SK-N-SH (cell line): ENCODE data around the gene EFS. TPM values are rescaled to one million over a fixed set of nuclear protein-coding genes. Genes with fewer than 3 reads are reported as not detected.

Experiments
- CTCF ChIA-PET: fragments of 300-600, 350-600 bp; formaldehyde crosslinking; extraction: SDS; loops from one replicate; lab custom pipeline; 2021; lab: Yijun Ruan, JAX
- POLR2A ChIA-PET: fragments of 350-600 bp; sonication (Branson Sonifier 250); formaldehyde crosslinking; extraction: SDS; loops from one replicate; lab custom pipeline; 2020; ENCODE audit warnings: antibody characterized with exemption, inconsistent platforms; lab: Yijun Ruan, JAX
- DNase-seq: peaks from one replicate; pipeline ENCODE4 v3.0.0; 2012
- H2AFZ ChIP-seq: fragments of 200-600 bp; sonication (generic); 2 replicates; pipeline ENCODE4 v1.8.1; 2016; ENCODE audit warnings: antibody characterized with exemption, mild to moderate bottlenecking, low read depth
- H3F3A ChIP-seq: fragments of 200-600 bp; sonication (generic); replicated peaks from 2 replicates; pipeline ENCODE3; 2016; ENCODE audit warnings: antibody characterized with exemption, mild to moderate bottlenecking; ENCODE audit not compliant: insufficient read depth
- H3K27ac ChIP-seq, 2 experiments: fragments of 200-500 bp in 1 of 2; fragments of 200-600 bp in 1 of 2; sonication (Bioruptor generic) in 1 of 2; sonication (generic), shearing (Covaris generic) in 1 of 2; 2 replicates each; pipeline versions ENCODE4 v1.5.1 to v1.6.1; 2014 to 2016; ENCODE audit warnings: low read depth in 2 of 2, inconsistent platforms in 1 of 2, low read length in 1 of 2, mild to moderate bottlenecking in 1 of 2, mixed read lengths in 1 of 2
- H3K27me3 ChIP-seq: fragments of 200-600 bp; sonication (generic), shearing (Covaris generic); 2 replicates; pipeline ENCODE4 v1.6.1; 2016; ENCODE audit warnings: mixed run types; ENCODE audit not compliant: insufficient read depth
- H3K36me3 ChIP-seq, 2 experiments: fragments of 200-500 bp in 1 of 2; fragments of 200-600 bp in 1 of 2; sonication (Bioruptor generic) in 1 of 2; sonication (generic) in 1 of 2; replicated peaks in 1 of 2; 2 replicates each; pipeline versions ENCODE3 to v1.5.1; 2014 to 2016; ENCODE audit warnings: low read length in 1 of 2, mild to moderate bottlenecking in 1 of 2; ENCODE audit not compliant: insufficient read depth in 2 of 2, control insufficient read depth in 1 of 2
- H3K4me1 ChIP-seq, 2 experiments: fragments of 200-500 bp in 1 of 2; fragments of 200-600 bp in 1 of 2; sonication (Bioruptor generic) in 1 of 2; sonication (generic), shearing (Covaris generic) in 1 of 2; 2 replicates each; pipeline versions ENCODE4 v1.5.1 to v1.6.1; 2014 to 2016; ENCODE audit warnings: low read depth in 1 of 2, low read length in 1 of 2, mixed run types in 1 of 2; ENCODE audit not compliant: insufficient read depth in 2 of 2, control insufficient read depth in 1 of 2
- H3K4me2 ChIP-seq: fragments of 200-600 bp; sonication (generic), shearing (Covaris generic); 2 replicates; pipeline ENCODE4 v1.6.1; 2017; ENCODE audit warnings: mixed run types
- H3K4me3 ChIP-seq, 2 experiments: fragments of 200-500 bp in 1 of 2; fragments of 200-600 bp in 1 of 2; sonication (Bioruptor generic) in 1 of 2; sonication (generic), shearing (Covaris generic) in 1 of 2; 2 replicates each; pipeline versions ENCODE4 v1.5.1 to v1.8.1; 2014 to 2016; ENCODE audit warnings: low read depth in 2 of 2, inconsistent platforms in 1 of 2, low read length in 1 of 2, mild to moderate bottlenecking in 1 of 2, mixed read lengths in 1 of 2, moderate library complexity in 1 of 2
- H3K79me2 ChIP-seq: fragments of 200-600 bp; sonication (generic); 2 replicates; pipeline ENCODE4 v1.8.1; 2017; ENCODE audit warnings: mild to moderate bottlenecking; ENCODE audit not compliant: insufficient read depth
- H3K9ac ChIP-seq: fragments of 200-600 bp; sonication (generic); 2 replicates; pipeline ENCODE4 v1.6.1; 2017; ENCODE audit warnings: mixed run types
- H3K9me2 ChIP-seq: fragments of 200-600 bp; sonication (generic); 2 replicates; pipeline ENCODE4 v1.6.1; 2017; ENCODE audit warnings: mixed run types
- H3K9me3 ChIP-seq: fragments of 200-600 bp; sonication (generic); 2 replicates; pipeline ENCODE4 v1.6.1; 2017; ENCODE audit warnings: mixed run types, mild to moderate bottlenecking, moderate library complexity
- H4K20me1 ChIP-seq: fragments of 200-600 bp; sonication (generic); 2 replicates; pipeline ENCODE4 v1.6.1; 2017; ENCODE audit warnings: mild to moderate bottlenecking, mixed run types; ENCODE audit not compliant: insufficient read depth
- CHD2 ChIP-seq: fragments of 150-350 bp; IDR thresholded peaks from 2 replicates; pipeline ENCODE4 v1.6.1; 2018; ENCODE audit warnings: low read length; ENCODE audit not compliant: partially characterized antibody
- FOXJ3 ChIP-seq: sonication (generic); formaldehyde crosslinking; IDR thresholded peaks from 2 replicates; pipeline ENCODE4 v1.5.1; 2020; ENCODE audit warnings: mild to moderate bottlenecking, missing genetic modification reagents
- IRF3 ChIP-seq: fragments of 150-350 bp; IDR thresholded peaks from 2 replicates; pipeline ENCODE4 v1.6.1; 2016; ENCODE audit warnings: mild to moderate bottlenecking, low read depth, low read length
- JUND ChIP-seq: IDR thresholded peaks from 2 replicates; pipeline ENCODE4 v1.4.0; 2012
- MEF2A ChIP-seq: IDR thresholded peaks from 2 replicates; pipeline ENCODE4 v1.4.0; 2012; ENCODE audit warnings: low read depth, borderline replicate concordance
- NFIC ChIP-seq: IDR thresholded peaks from 2 replicates; pipeline ENCODE4 v1.4.0; 2012; ENCODE audit warnings: borderline replicate concordance
- POLR2AphosphoS5 ChIP-seq: IDR thresholded peaks from 2 replicates; pipeline ENCODE4 v1.6.1; 2012; ENCODE audit warnings: low read depth, low read length
- RAD21 ChIP-seq: IDR thresholded peaks from 2 replicates; pipeline ENCODE4 v1.6.1; 2012; ENCODE audit warnings: mild to moderate bottlenecking, low read length
- REST ChIP-seq: IDR thresholded peaks from 2 replicates; pipeline ENCODE4 v1.6.1; 2012; ENCODE audit warnings: mild to moderate bottlenecking, low read depth, low read length, moderate library complexity
- RFX5 ChIP-seq: IDR thresholded peaks from 2 replicates; pipeline ENCODE4 v1.6.1; 2012; ENCODE audit warnings: mild to moderate bottlenecking, improper control_type of control experiment, low read length
- SIN3A ChIP-seq: IDR thresholded peaks from 2 replicates; pipeline ENCODE4 v1.6.1; 2012; ENCODE audit warnings: low read depth, mild to moderate bottlenecking, low read length, moderate library complexity, borderline replicate concordance
- SMC3 ChIP-seq: IDR thresholded peaks from 2 replicates; pipeline ENCODE4 v1.6.1; 2012; ENCODE audit warnings: low read depth, low read length, improper control_type of control experiment
- USF2 ChIP-seq: fragments of 150-350 bp; IDR thresholded peaks from 2 replicates; pipeline ENCODE4 v1.6.1; 2017; ENCODE audit warnings: antibody characterized with exemption, low read length, low read depth, borderline replicate concordance
- YY1 ChIP-seq: IDR thresholded peaks from 2 replicates; pipeline ENCODE4 v1.4.0; 2012; ENCODE audit warnings: low read depth, mild to moderate bottlenecking
- ZBTB33 ChIP-seq: IDR thresholded peaks from 2 replicates; pipeline ENCODE4 v1.4.0; 2012; ENCODE audit warnings: low read depth, borderline replicate concordance
- WGBS: methylation state at CpG from one replicate; pipeline ENCODE4 v1.1.6; 2017; ENCODE audit warnings: low lambda C conversion rate; 5-methylcytosine and 5-hydroxymethylcytosine counted together
- polyA plus RNA-seq, 3 experiments: library from polyadenylated mRNA; depleted of rRNA; stranded (reverse); fragments of >200 nt; gene quantifications; 2 replicates each; pipeline ENCODE4 v1.2.3, GENCODE V29; 2012
- TF ChIP-seq, protein P1 (sequence below): fragments of 200-600 bp; sonication (generic); IDR thresholded peaks from 2 replicates; pipeline ENCODE4 v1.6.1; 2017; ENCODE audit warnings: antibody characterized with exemption, mild to moderate bottlenecking, moderate library complexity

The EFS gene
- polyA plus RNA-seq, 1 of the 3 experiments (the other 2 are of a cell fraction): 4.4 TPM

- POLR2A ChIA-PET: no interaction called here
- H3K4me3 ChIP-seq: no peak overlapping the region
- TF ChIP-seq USF2: no peak
- no peak for TF ChIP-seq YY1
- TF ChIP-seq, all 33 proteins: peak for 0
- Histone ChIP-seq H3K4me1 (no peaks in the 10 kb centered on the region), H3F3A (no peaks in the 10 kb centered on the region), H3K27ac (no peak overlapping the region), H3K79me2 (no peaks in the 10 kb centered on the region), H3K4me2 (no peak overlapping the region), H3K9me3 (peaks cover 8% of the 10 kb centered on the region; the same call in 1 of the 2 replicates), H3K9ac (no peak overlapping the region), H2AFZ (no peak overlapping the region), H3K36me3 (no peaks in the 10 kb centered on the region), H3K27me3 (peaks cover 13% of the 10 kb centered on the region; the same call in 1 of the 2 replicates), H3K9me2 (no peaks in the 10 kb centered on the region), H4K20me1 (no peaks in the 10 kb centered on the region)
- 16% methylated on average over 5 of the region's 5 CpGs for WGBS
- CTCF ChIA-PET: interaction anchor here (0.8 to 2.6 kb wide), 6 partner anchors 9 to 224 kb away, joined by 3 to 14 read pairs (median 3); partner anchors contain the start of gene SLC22A17
- no peak for DNase-seq
Observed at GRCh38 chr14:23335623-23336022, 29.3 kb downstream of the EFS start.

GRCh38 chr14:23327947-23328744, 36.8 kb downstream of the EFS start:
- 32% methylated on average over 4 of the region's 4 CpGs for WGBS
- DNase-seq: peak; percentile 86
- Histone ChIP-seq H3F3A (peaks cover 27% of the 10 kb centered on the region), H3K36me3 (peaks cover 29 to 30% of the 10 kb centered on the region in 2 experiments), H3K4me3 (no peak overlapping the region), H3K4me2 (no peak overlapping the region), H3K9ac (no peak overlapping the region), H3K9me3 (no peaks in the 10 kb centered on the region), H3K9me2 (no peaks in the 10 kb centered on the region), H4K20me1 (no peaks in the 10 kb centered on the region), H3K27ac (no peak overlapping the region), H3K4me1 (peaks cover 3 to 4% of the 10 kb centered on the region in 2 experiments; a peak in 3 of 4 replicates), H3K79me2 (peaks cover 20% of the 10 kb centered on the region), H3K27me3 (no peaks in the 10 kb centered on the region), H2AFZ (no peak overlapping the region)
- TF ChIP-seq, protein P1, sequence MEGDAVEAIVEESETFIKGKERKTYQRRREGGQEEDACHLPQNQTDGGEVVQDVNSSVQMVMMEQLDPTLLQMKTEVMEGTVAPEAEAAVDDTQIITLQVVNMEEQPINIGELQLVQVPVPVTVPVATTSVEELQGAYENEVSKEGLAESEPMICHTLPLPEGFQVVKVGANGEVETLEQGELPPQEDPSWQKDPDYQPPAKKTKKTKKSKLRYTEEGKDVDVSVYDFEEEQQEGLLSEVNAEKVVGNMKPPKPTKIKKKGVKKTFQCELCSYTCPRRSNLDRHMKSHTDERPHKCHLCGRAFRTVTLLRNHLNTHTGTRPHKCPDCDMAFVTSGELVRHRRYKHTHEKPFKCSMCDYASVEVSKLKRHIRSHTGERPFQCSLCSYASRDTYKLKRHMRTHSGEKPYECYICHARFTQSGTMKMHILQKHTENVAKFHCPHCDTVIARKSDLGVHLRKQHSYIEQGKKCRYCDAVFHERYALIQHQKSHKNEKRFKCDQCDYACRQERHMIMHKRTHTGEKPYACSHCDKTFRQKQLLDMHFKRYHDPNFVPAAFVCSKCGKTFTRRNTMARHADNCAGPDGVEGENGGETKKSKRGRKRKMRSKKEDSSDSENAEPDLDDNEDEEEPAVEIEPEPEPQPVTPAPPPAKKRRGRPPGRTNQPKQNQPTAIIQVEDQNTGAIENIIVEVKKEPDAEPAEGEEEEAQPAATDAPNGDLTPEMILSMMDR: peak; percentile 93
- TF ChIP-seq REST: no peak
- TF ChIP-seq SMC3: peak; percentile 87
- no peak for TF ChIP-seq JUND
- peak; percentile 96 for TF ChIP-seq RAD21
- no peak for TF ChIP-seq MEF2A
- TF ChIP-seq FOXJ3: no peak
- TF ChIP-seq CHD2: peak; percentile 68
- no peak for TF ChIP-seq SIN3A
- no peak for TF ChIP-seq NFIC
- no peak; the same call in 1 of the 2 replicates for TF ChIP-seq IRF3
- TF ChIP-seq RFX5: no peak
- no peak for TF ChIP-seq POLR2AphosphoS5
- no peak for TF ChIP-seq ZBTB33
- ChIA-PET CTCF (interaction anchor here (1.0 to 13.2 kb wide), 17 partner anchors 10 to 235 kb away, joined by 3 to 179 read pairs (median 5); partner anchors contain the start of genes CMTM5 and SLC22A17), POLR2A (no interaction called here)
